Transverse colon (tissue), 4 donors: ENCODE results near the gene VSIG4.

ENCODE experiments used
- POLR2AphosphoS5 ChIP-seq, 3 donors: sonication (generic); formaldehyde crosslinking; IDR thresholded peaks; one replicate each; pipeline ENCODE4 v1.6.1; 2016; ENCODE audit warnings: antibody characterized with exemption in 3 of 3
- TF ChIP-seq, protein P1 (sequence below), 5 experiments: fragments of 200-600 bp in 3 of 5; fragments of 450-650 bp in 2 of 5; sonication (generic) in 3 of 5; IDR thresholded peaks; 1 replicate in 2 of 5; 2 replicates in 3 of 5; pipeline ENCODE4 v1.5.1; 2016 to 2017; ENCODE audit warnings: antibody characterized with exemption in 5 of 5, inconsistent platforms in 3 of 5, mild to moderate bottlenecking in 2 of 5, moderate library complexity in 1 of 5

DNA sequence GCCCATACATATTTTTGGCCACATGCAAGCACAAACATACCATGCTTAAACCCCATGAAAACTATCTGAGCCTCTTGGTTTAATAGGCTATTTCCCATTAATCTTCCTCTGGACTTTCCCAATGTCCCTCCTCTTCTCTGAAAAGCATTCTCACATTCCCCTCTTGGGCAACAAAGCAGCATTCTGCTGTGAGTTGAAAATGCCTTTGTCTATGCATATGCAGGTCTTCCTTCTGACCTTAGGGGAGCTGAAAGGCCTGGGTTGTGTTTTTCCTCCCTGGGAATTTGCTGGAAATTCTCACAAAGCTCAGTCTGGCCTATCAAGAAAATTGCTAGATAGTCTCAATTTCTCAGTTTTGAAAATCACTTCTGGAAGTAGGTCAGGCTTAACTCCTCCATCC is 4.2 kb downstream of the VSIG4 start:
- TF ChIP-seq, protein P1, sequence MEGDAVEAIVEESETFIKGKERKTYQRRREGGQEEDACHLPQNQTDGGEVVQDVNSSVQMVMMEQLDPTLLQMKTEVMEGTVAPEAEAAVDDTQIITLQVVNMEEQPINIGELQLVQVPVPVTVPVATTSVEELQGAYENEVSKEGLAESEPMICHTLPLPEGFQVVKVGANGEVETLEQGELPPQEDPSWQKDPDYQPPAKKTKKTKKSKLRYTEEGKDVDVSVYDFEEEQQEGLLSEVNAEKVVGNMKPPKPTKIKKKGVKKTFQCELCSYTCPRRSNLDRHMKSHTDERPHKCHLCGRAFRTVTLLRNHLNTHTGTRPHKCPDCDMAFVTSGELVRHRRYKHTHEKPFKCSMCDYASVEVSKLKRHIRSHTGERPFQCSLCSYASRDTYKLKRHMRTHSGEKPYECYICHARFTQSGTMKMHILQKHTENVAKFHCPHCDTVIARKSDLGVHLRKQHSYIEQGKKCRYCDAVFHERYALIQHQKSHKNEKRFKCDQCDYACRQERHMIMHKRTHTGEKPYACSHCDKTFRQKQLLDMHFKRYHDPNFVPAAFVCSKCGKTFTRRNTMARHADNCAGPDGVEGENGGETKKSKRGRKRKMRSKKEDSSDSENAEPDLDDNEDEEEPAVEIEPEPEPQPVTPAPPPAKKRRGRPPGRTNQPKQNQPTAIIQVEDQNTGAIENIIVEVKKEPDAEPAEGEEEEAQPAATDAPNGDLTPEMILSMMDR (IDR thresholded peaks at IDR 0.05) = no peak
- no peak for TF ChIP-seq POLR2AphosphoS5 (IDR thresholded peaks at IDR 0.05)
